ENCODE results near the gene DMRTC2.

DMRTC2 gene

GRCh38 chr19:41883463-41883820 lies 38.6 kb downstream of the DMRTC2 start:
- Histone ChIP-seq H3K9ac (no peak overlapping the region), H3K27me3 (ENCODE audit: control insufficient read depth, insufficient read depth, low read length) (no peaks in the 10 kb centered on the region), H3K79me2 (peaks cover 17% of the 10 kb centered on the region), H3K27ac (peak overlapping the region; percentile 42), H3K4me1 (peaks cover 10% of the 10 kb centered on the region), H3K9me3 (ENCODE audit: control insufficient read depth, low read length) (no peaks in the 10 kb centered on the region), H2AFZ (peak overlapping the region; percentile 95), H3K4me3 (ENCODE audit: low read depth, low read length) (peak overlapping the region; percentile 70), H3K36me3 (ENCODE audit: control insufficient read depth, insufficient read depth, low read length) (no peaks in the 10 kb centered on the region), H3K4me2 (ENCODE audit: low read length) (peak overlapping the region; percentile 81)
- no peak for TF ChIP-seq CTCF (IDR thresholded peaks at IDR 0.05)

GRCh38 chr19:41883821-41884733 lies 39.2 kb downstream of the DMRTC2 start:
- no peak for TF ChIP-seq CTCF (IDR thresholded peaks at IDR 0.05)
- H3K4me3 ChIP-seq (ENCODE audit: low read depth, low read length), result peak overlapping the region; percentile 86
- H3K4me1 ChIP-seq, result peaks cover 10% of the 10 kb centered on the region
- no peaks in the 10 kb centered on the region for H3K9me3 ChIP-seq (ENCODE audit: control insufficient read depth, low read length)
- H3K27me3 ChIP-seq (ENCODE audit: control insufficient read depth, insufficient read depth, low read length), result no peaks in the 10 kb centered on the region
- peak overlapping the region; percentile 85 for H3K4me2 ChIP-seq (ENCODE audit: low read length)
- H3K27ac ChIP-seq, result peak overlapping the region; percentile 42
- peak overlapping the region; percentile 95 for H2AFZ ChIP-seq
- peaks cover 17% of the 10 kb centered on the region for H3K79me2 ChIP-seq
- H3K36me3 ChIP-seq (ENCODE audit: control insufficient read depth, insufficient read depth, low read length), result no peaks in the 10 kb centered on the region
- H3K9ac ChIP-seq, result peak overlapping the region; percentile 77

GRCh38 chr19:41886761-41887710 lies 42.2 kb downstream of the DMRTC2 start:
- Histone ChIP-seq H3K4me1 (peaks cover 10% of the 10 kb centered on the region), H3K4me2 (ENCODE audit: low read length) (no peak overlapping the region), H3K9me3 (ENCODE audit: control insufficient read depth, low read length) (no peaks in the 10 kb centered on the region), H3K27me3 (ENCODE audit: control insufficient read depth, insufficient read depth, low read length) (no peaks in the 10 kb centered on the region), H3K79me2 (peaks cover 17% of the 10 kb centered on the region), H3K4me3 (ENCODE audit: low read depth, low read length) (no peak overlapping the region), H2AFZ (no peak overlapping the region), H3K36me3 (ENCODE audit: control insufficient read depth, insufficient read depth, low read length) (no peaks in the 10 kb centered on the region), H3K9ac (no peak overlapping the region), H3K27ac (no peak overlapping the region)
- TF ChIP-seq CTCF (IDR thresholded peaks at IDR 0.05), result no peak

GRCh38 chr19:41887711-41888382 lies 43.0 kb downstream of the DMRTC2 start:
- peak; percentile 7 for TF ChIP-seq CTCF (IDR thresholded peaks at IDR 0.05)
- H3K4me2 ChIP-seq (ENCODE audit: low read length), result no peak overlapping the region
- no peak overlapping the region for H2AFZ ChIP-seq
- peaks cover 10% of the 10 kb centered on the region for H3K4me1 ChIP-seq
- H3K4me3 ChIP-seq (ENCODE audit: low read depth, low read length), result no peak overlapping the region
- no peaks in the 10 kb centered on the region for H3K9me3 ChIP-seq (ENCODE audit: control insufficient read depth, low read length)
- peaks cover 17% of the 10 kb centered on the region for H3K79me2 ChIP-seq
- no peak overlapping the region for H3K27ac ChIP-seq
- H3K36me3 ChIP-seq (ENCODE audit: control insufficient read depth, insufficient read depth, low read length), result no peaks in the 10 kb centered on the region
- H3K27me3 ChIP-seq (ENCODE audit: control insufficient read depth, insufficient read depth, low read length), result no peaks in the 10 kb centered on the region
- H3K9ac ChIP-seq, result no peak overlapping the region

All from parathyroid adenoma (tissue), 2 donors.